ENCODE measurements around the gene FUT3. TPM values are rescaled to one million over a fixed set of nuclear protein-coding genes. Genes with fewer than 3 reads are reported as not detected.

FUT3 gene
- total and polyA plus RNA-seq, 2 of the 4 experiments (the other 2 are of a cell fraction), result not detected

DNA sequence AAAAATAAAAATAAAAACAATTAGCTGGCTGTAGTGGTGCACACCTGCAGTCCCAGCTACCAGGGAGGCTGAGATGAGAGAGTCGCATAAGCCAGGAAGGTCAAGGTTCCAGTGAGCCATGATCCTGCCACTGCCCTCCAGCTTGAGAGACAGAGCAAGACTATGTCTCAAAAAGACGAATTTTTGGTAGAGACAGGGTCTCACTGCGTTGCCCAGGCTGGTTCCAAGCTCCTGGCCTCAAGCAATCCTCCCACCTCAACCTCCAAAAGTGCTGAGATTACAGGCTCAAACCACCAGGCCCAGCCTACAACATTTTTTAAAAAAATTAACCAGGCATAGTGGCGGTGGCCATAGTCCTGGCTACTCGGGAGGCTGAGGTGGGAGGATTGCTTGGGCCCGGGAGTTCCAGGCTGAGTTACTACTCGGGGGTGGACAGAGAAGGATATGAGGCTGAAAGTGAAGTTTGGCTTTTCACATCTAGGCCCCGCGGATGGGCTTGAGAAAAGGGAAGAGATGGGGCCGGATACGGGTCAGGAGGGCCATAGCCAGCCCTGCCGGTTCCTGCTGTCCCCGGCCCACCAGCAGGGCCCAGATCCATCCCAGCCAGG is 42.2 kb upstream of the FUT3 start (continued):
- TF ChIP-seq MAFK (IDR thresholded peaks at IDR 0.05; ENCODE audit: low read depth, low read length), result no peak
- TF ChIP-seq CHD1 (IDR thresholded peaks at IDR 0.05; ENCODE audit: low read depth, low read length), result no peak
- TF ChIP-seq, protein P1, sequence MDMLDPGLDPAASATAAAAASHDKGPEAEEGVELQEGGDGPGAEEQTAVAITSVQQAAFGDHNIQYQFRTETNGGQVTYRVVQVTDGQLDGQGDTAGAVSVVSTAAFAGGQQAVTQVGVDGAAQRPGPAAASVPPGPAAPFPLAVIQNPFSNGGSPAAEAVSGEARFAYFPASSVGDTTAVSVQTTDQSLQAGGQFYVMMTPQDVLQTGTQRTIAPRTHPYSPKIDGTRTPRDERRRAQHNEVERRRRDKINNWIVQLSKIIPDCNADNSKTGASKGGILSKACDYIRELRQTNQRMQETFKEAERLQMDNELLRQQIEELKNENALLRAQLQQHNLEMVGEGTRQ (IDR thresholded peaks at IDR 0.05; ENCODE audit: low read depth, low read length), result no peak
- TF ChIP-seq RCOR1 (IDR thresholded peaks at IDR 0.05; ENCODE audit: insufficient replicate concordance, low read length), result no peak

DNA sequence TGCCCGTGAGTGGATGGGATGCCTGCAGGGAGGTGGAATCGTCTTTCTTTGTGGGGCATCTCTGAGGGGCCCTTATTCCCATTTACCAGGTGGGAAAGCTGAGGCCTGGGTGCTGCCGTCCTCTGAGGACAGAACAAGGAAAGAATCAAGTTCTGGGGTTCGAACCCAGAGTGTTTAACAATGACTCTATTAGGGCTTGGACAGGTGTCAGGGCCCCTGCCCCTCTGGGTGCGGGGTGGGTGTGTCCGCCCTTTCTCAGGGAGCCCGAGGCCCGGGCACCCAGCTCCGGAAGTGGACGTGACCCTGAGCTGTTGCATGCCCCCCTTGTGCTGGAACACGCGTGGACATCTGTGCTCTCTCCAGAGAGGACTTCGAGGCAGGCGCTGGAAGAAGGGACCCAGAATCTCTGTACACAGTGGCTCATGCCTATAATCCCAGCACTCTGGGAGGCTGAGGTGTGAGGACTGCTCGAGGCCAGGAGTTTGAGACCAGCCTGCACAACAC is 41.6 kb upstream of the FUT3 start:
- Histone ChIP-seq H3K14ac (replicated peaks; ENCODE audit: low read depth, low read length) (no peak overlapping the region), H2BK5ac (ENCODE audit: low read depth, low read length, poor library complexity, severe bottlenecking) (no peak overlapping the region), H2AK9ac (replicated peaks; ENCODE audit: low read depth, low read length, poor library complexity) (peak overlapping the region; percentile 73), H3K9me3 (ENCODE audit: control insufficient read depth, insufficient read depth, low read length) (no peaks in the 10 kb centered on the region), H3K4me2 (ENCODE audit: low read depth, low read length) (no peak overlapping the region), H3K56ac (ENCODE audit: extremely low read depth, insufficient read depth, low read length) (no peak overlapping the region), H2BK15ac (ENCODE audit: low read depth, low read length) (no peak overlapping the region), H4K8ac (ENCODE audit: low read depth in 2 of 2, low read length in 2 of 2) (no peak overlapping the region; a peak in 1 of 4 replicates), H3K27me3 (ENCODE audit: control insufficient read depth, insufficient read depth, low read length) (no peaks in the 10 kb centered on the region), H3K79me1 (ENCODE audit: low read depth in 1 of 2, low read length in 2 of 2) (peaks cover under 1 to 2% of the 10 kb centered on the region in 2 experiments; a peak in 1 of 4 replicates), H3K36me3 (ENCODE audit: control insufficient read depth, insufficient read depth, low read length) (peaks cover 20% of the 10 kb centered on the region; the same call in 1 of the 2 replicates), H3K4ac (ENCODE audit: low read depth, low read length) (no peak overlapping the region), H3K4me3 (ENCODE audit: insufficient read depth, low read depth, low read length) (no peak overlapping the region), H4K91ac (ENCODE audit: insufficient read depth, low read depth, low read length) (no peak overlapping the region), H3K9ac (ENCODE audit: low read depth, low read length) (no peak overlapping the region), H3K27ac (ENCODE audit: insufficient read depth, low read length) (no peak overlapping the region), H3K9me1 (ENCODE audit: insufficient read depth, low read length) (0 out of 2 replicates have a peak, but pooled peaks cover 3% of the 10 kb centered on the region), H2AFZ (replicated peaks; ENCODE audit: low read length, poor library complexity) (peak overlapping the region; percentile 84), H3K23ac (ENCODE audit: low read depth, low read length) (no peak overlapping the region), H2BK120ac (ENCODE audit: low read depth, low read length) (no peak overlapping the region), H2BK20ac (ENCODE audit: low read depth, low read length) (no peak overlapping the region), H2AK5ac (ENCODE audit: low read depth, low read length) (no peak overlapping the region), H4K20me1 (ENCODE audit: insufficient read depth, low read length) (peaks cover 14% of the 10 kb centered on the region), H3K18ac (ENCODE audit: low read depth, low read length) (no peak overlapping the region), H4K5ac (ENCODE audit: low read depth, low read length) (no peak overlapping the region), H3K4me1 (ENCODE audit: control insufficient read depth, insufficient read depth, low read length) (peaks cover 19% of the 10 kb centered on the region)
- TF ChIP-seq FOS (IDR thresholded peaks at IDR 0.05; ENCODE audit: low read depth, low read length) (no peak), CEBPB (IDR thresholded peaks at IDR 0.05; ENCODE audit: low read depth, low read length) (no peak), SMC3 (IDR thresholded peaks at IDR 0.05; ENCODE audit: low read depth, low read length) (no peak), MXI1 (IDR thresholded peaks at IDR 0.05; ENCODE audit: borderline replicate concordance, low read depth, low read length) (no peak), BHLHE40 (IDR thresholded peaks at IDR 0.05; ENCODE audit: low read depth, low read length) (no peak), CHD1 (IDR thresholded peaks at IDR 0.05; ENCODE audit: low read depth, low read length) (no peak), RAD21 (IDR thresholded peaks at IDR 0.05; ENCODE audit: low read length) (no peak), RCOR1 (IDR thresholded peaks at IDR 0.05; ENCODE audit: insufficient replicate concordance, low read length) (no peak), POLR2A (IDR thresholded peaks at IDR 0.05; ENCODE audit: low read depth, low read length) (no peak)
- TF ChIP-seq, protein P2, sequence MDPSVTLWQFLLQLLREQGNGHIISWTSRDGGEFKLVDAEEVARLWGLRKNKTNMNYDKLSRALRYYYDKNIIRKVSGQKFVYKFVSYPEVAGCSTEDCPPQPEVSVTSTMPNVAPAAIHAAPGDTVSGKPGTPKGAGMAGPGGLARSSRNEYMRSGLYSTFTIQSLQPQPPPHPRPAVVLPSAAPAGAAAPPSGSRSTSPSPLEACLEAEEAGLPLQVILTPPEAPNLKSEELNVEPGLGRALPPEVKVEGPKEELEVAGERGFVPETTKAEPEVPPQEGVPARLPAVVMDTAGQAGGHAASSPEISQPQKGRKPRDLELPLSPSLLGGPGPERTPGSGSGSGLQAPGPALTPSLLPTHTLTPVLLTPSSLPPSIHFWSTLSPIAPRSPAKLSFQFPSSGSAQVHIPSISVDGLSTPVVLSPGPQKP (IDR thresholded peaks at IDR 0.05; ENCODE audit: borderline replicate concordance, low read depth, low read length), result no peak
- TF ChIP-seq, protein P1 (IDR thresholded peaks at IDR 0.05; ENCODE audit: low read depth, low read length), result no peak
- CTCF ChIA-PET, result interaction anchor here (0.7 to 4.6 kb wide), 3 partner anchors 89 to 113 kb away, joined by 3 to 37 read pairs (median 3); partner anchors contain the start of gene NRTN
- POLR2A ChIA-PET (ENCODE audit: unreplicated experiment), result no interaction called here
- ATAC-seq (ENCODE audit: low read depth) (no peak), DNase-seq (no peak)
- intact Hi-C loops (cut with micrococcal nuclease) (loop anchor here (1.0 to 5.0 kb wide), 4 partner anchors 66 to 130 kb away; no protein-coding TSS in a partner anchor), dilution Hi-C loops (cut with HindIII; ENCODE audit: low sequenced_read_pairs, unreplicated experiment) (no loop called here), in situ Hi-C loops (cut with MboI; ENCODE audit: low sequenced_read_pairs) (loop anchor here (5.0 kb wide), 1 partner anchor 91 kb away; no protein-coding TSS in a partner anchor)
- no TSS peak for BruUV-seq (replicated peaks)
- WGBS, 2 experiments (ENCODE audit: extremely low coverage in 2 of 2, insufficient read length in 1 of 2), result 65% methylated on average over 6 of the region's 15 CpGs; no CpG with 5 or more reads in 1 of the 2 experiments
